H9 (cell line): ENCODE measurements around the gene SMO. TPM values are rescaled to one million over a fixed set of nuclear protein-coding genes. Genes with fewer than 3 reads are reported as not detected.

Experiments used
- DNase-seq: peaks from one replicate; pipeline ENCODE4 v3.0.0-alpha.2; 2017
- H2AFZ ChIP-seq: one replicate; pipeline ENCODE4 v1.6.1; 2013; ENCODE audit warnings: mild to moderate bottlenecking, low read length, control low read depth, moderate library complexity
- H2AK5ac ChIP-seq: 2 replicates; pipeline ENCODE4 v1.6.1; 2013; ENCODE audit warnings: low read length, control low read depth, mixed read lengths; ENCODE audit not compliant: insufficient read length
- H2BK120ac ChIP-seq: one replicate; pipeline ENCODE4 v1.6.1; 2013; ENCODE audit warnings: low read depth, mild to moderate bottlenecking, low read length, control low read depth, inconsistent platforms; ENCODE audit not compliant: poor library complexity, severe bottlenecking
- H2BK12ac ChIP-seq: 2 replicates; pipeline ENCODE4 v1.6.1; 2013; ENCODE audit warnings: low read length, control low read depth, mixed read lengths, low read depth; ENCODE audit not compliant: insufficient read length
- H2BK15ac ChIP-seq: 2 replicates; pipeline ENCODE4 v1.6.1; 2013; ENCODE audit warnings: low read depth, low read length, control low read depth
- H2BK20ac ChIP-seq: one replicate; pipeline ENCODE4 v1.6.1; 2013; ENCODE audit warnings: low read depth, mild to moderate bottlenecking, low read length, control low read depth, inconsistent platforms; ENCODE audit not compliant: poor library complexity, severe bottlenecking
- H2BK5ac ChIP-seq: 2 replicates; pipeline ENCODE4 v1.6.1; 2013; ENCODE audit warnings: low read length, control low read depth, mixed read lengths; ENCODE audit not compliant: insufficient read length
- H3K14ac ChIP-seq: 2 replicates; pipeline ENCODE4 v1.6.1; 2013; ENCODE audit warnings: low read length, control low read depth; ENCODE audit not compliant: insufficient read depth
- H3K18ac ChIP-seq: 2 replicates; pipeline ENCODE4 v1.6.1; 2013; ENCODE audit warnings: low read depth, mild to moderate bottlenecking, mixed read lengths, low read length, control low read depth; ENCODE audit not compliant: insufficient read length
- H3K23ac ChIP-seq: 2 replicates; pipeline ENCODE4 v1.6.1; 2013; ENCODE audit warnings: low read length, control low read depth, mixed read lengths, low read depth; ENCODE audit not compliant: insufficient read length
- H3K23me2 ChIP-seq: 2 replicates; pipeline ENCODE4 v1.6.1; 2013; ENCODE audit warnings: low read depth, mild to moderate bottlenecking, mixed read lengths, low read length, control low read depth; ENCODE audit not compliant: insufficient read length, poor library complexity, severe bottlenecking
- H3K27ac ChIP-seq: 2 replicates; pipeline ENCODE4 v1.5.1; 2013; ENCODE audit warnings: low read length, control low read depth, mixed read lengths, low read depth; ENCODE audit not compliant: insufficient read length
- H3K27me3 ChIP-seq: 2 replicates; pipeline ENCODE4 v1.6.1; 2013; ENCODE audit warnings: low read length, control low read depth, inconsistent platforms; ENCODE audit not compliant: insufficient read depth
- H3K4ac ChIP-seq: 2 replicates; pipeline ENCODE4 v1.6.1; 2013; ENCODE audit warnings: low read depth, mild to moderate bottlenecking, control low read depth, inconsistent platforms, low read length, moderate library complexity
- H3K4me1 ChIP-seq: 2 replicates; pipeline ENCODE4 v1.6.1; 2013; ENCODE audit warnings: low read length, control low read depth, inconsistent platforms; ENCODE audit not compliant: insufficient read depth
- H3K4me2 ChIP-seq: 2 replicates; pipeline ENCODE4 v1.6.1; 2013; ENCODE audit warnings: low read length, control low read depth, mixed read lengths; ENCODE audit not compliant: insufficient read length, insufficient read depth
- H3K56ac ChIP-seq: 2 replicates; pipeline ENCODE4 v1.6.1; 2013; ENCODE audit warnings: low read depth, mild to moderate bottlenecking, mixed read lengths, low read length, control low read depth; ENCODE audit not compliant: insufficient read length
- H3K79me1 ChIP-seq: 2 replicates; pipeline ENCODE4 v1.6.1; 2013; ENCODE audit warnings: low read depth, mild to moderate bottlenecking, moderate library complexity, low read length, control low read depth, inconsistent platforms; ENCODE audit not compliant: insufficient read depth, poor library complexity, severe bottlenecking
- H3K79me2 ChIP-seq: 2 replicates; pipeline ENCODE4 v1.6.1; 2013; ENCODE audit warnings: low read length, control low read depth, inconsistent platforms; ENCODE audit not compliant: insufficient read depth
- H3K9ac ChIP-seq: 2 replicates; pipeline ENCODE4 v1.6.1; 2013; ENCODE audit warnings: low read length, control low read depth, mixed read lengths; ENCODE audit not compliant: insufficient read length; ENCODE audit errors: extremely low read depth
- H3K9me3 ChIP-seq: one replicate; pipeline ENCODE4 v1.6.1; 2013; ENCODE audit warnings: low read depth, low read length, inconsistent platforms; ENCODE audit not compliant: control insufficient read depth
- H3T11ph ChIP-seq: one replicate; pipeline ENCODE4 v1.6.1; 2013; ENCODE audit warnings: mild to moderate bottlenecking, low read length, control low read depth, inconsistent platforms
- H4K20me1 ChIP-seq: one replicate; pipeline ENCODE4 v1.6.1; 2013; ENCODE audit not compliant: control insufficient read depth, insufficient read length, insufficient read depth
- H4K5ac ChIP-seq: 2 replicates; pipeline ENCODE4 v1.6.1; 2013; ENCODE audit warnings: low read depth, mild to moderate bottlenecking, mixed read lengths, low read length, control low read depth; ENCODE audit not compliant: insufficient read length
- H4K8ac ChIP-seq: replicated peaks from 2 replicates; pipeline ENCODE4 v1.6.1; 2013; ENCODE audit warnings: low read length, control low read depth, mixed read lengths, low read depth; ENCODE audit not compliant: insufficient read length
- H4K91ac ChIP-seq: 2 replicates; pipeline ENCODE4 v1.6.1; 2013; ENCODE audit warnings: low read depth, mild to moderate bottlenecking, moderate library complexity, mixed read lengths, low read length, control low read depth; ENCODE audit not compliant: insufficient read length
- H3K27ac Mint-ChIP-seq, 3 experiments: 2 replicates in 2 of 3; 3 replicates in 1 of 3; pipeline ENCODE4 v1.8.0; 2020 to 2021; ENCODE audit warnings: mixed read lengths in 3 of 3, mild to moderate bottlenecking in 1 of 3, moderate library complexity in 1 of 3
- H3K27me3 Mint-ChIP-seq: 2 replicates; pipeline ENCODE4 v1.8.0; 2021; ENCODE audit warnings: low read depth, mild to moderate bottlenecking, moderate library complexity, mixed read lengths
- H3K36me3 Mint-ChIP-seq, 3 experiments: 2 replicates in 2 of 3; 3 replicates in 1 of 3; pipeline ENCODE4 v1.8.0; 2020 to 2021; ENCODE audit warnings: low read depth in 3 of 3, mixed read lengths in 3 of 3; ENCODE audit not compliant: insufficient read depth in 1 of 3
- H3K4me1 Mint-ChIP-seq, 2 experiments: 2 replicates each; pipeline ENCODE4 v1.8.0; 2020; ENCODE audit warnings: mixed read lengths in 2 of 2
- H3K4me3 Mint-ChIP-seq, 2 experiments: 2 replicates in 1 of 2; 3 replicates in 1 of 2; pipeline ENCODE4 v1.8.0; 2020 to 2021; ENCODE audit warnings: mild to moderate bottlenecking in 2 of 2, mixed read lengths in 2 of 2, moderate library complexity in 1 of 2
- H3K9me3 Mint-ChIP-seq, 2 experiments: 2 replicates in 1 of 2; 3 replicates in 1 of 2; pipeline ENCODE4 v1.8.0; 2020; ENCODE audit warnings: mild to moderate bottlenecking in 2 of 2, mixed read lengths in 2 of 2, moderate library complexity in 1 of 2
- WGBS: extraction: QIAGEN DNeasy Blood & Tissue Kit; methylation state at CpG from one replicate; pipeline ENCODE4 v1.1.7; 2013; ENCODE audit warnings: missing lambda C conversion rate, low lambda C conversion rate, mixed read lengths; ENCODE audit not compliant: insufficient read length; ENCODE audit errors: extremely low coverage; 5-methylcytosine and 5-hydroxymethylcytosine counted together
- total RNA-seq: library from RNA; stranded (reverse); gene quantifications from 2 replicates; pipeline ENCODE4 v1.2.1, GENCODE V29; 2021
- TF ChIP-seq, protein P1 (sequence below): fragments of 200-600 bp; sonication (generic); conservative IDR thresholded peaks from 3 replicates; pipeline ENCODE4 v1.8.0; 2021; ENCODE audit warnings: antibody characterized with exemption, mild to moderate bottlenecking

SMO gene
- total RNA-seq, 1 experiment from 2014 or later = 66.8 TPM

DNA sequence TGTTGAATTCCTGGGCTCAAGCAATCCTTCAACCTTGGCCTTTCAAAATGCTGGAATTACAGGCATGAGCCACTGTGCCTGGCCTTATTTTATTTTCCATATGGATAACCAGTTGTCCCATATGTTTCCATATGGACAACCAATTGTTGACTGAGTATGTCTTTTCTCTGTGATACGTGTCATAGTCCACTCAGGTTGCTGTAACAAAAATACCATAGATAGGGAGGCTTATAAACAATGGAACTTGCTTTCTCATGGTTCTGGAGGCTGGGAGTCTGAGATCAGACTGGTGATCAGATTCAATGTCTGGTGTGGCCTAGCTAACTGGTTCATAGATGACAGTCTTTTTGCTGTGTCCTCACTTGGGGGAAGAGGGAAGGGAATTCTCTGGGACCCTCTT is 55.8 kb downstream of the SMO start:
- Histone ChIP-seq H2BK12ac (no peak overlapping the region), H2AK5ac (no peak overlapping the region), H3K56ac (no peak overlapping the region), H2BK20ac (no peak overlapping the region), H3K18ac (no peak overlapping the region), H2AFZ (no peak overlapping the region), H3K23me2 (no peaks in the 10 kb centered on the region), H3K4me1 (no peaks in the 10 kb centered on the region; the same call in 1 of the 2 replicates), H2BK5ac (no peak overlapping the region), H3K4me2 (no peak overlapping the region), H3K23ac (no peak overlapping the region), H3K79me2 (no peaks in the 10 kb centered on the region), H3K27ac (no peak overlapping the region), H4K5ac (no peak overlapping the region), H3T11ph (no peak overlapping the region), H3K79me1 (no peaks in the 10 kb centered on the region), H3K9ac (no peak overlapping the region), H3K14ac (no peak overlapping the region), H4K8ac (no peak overlapping the region), H3K4ac (no peak overlapping the region), H3K9me3 (no peaks in the 10 kb centered on the region), H2BK120ac (no peak overlapping the region), H4K20me1 (no peaks in the 10 kb centered on the region), H3K27me3 (no peaks in the 10 kb centered on the region), H4K91ac (no peak overlapping the region), H2BK15ac (no peak overlapping the region)
- Mint-ChIP-seq H3K4me3 (no peak overlapping the region), H3K4me1 (peaks cover 7 to 11% of the 10 kb centered on the region in 2 experiments), H3K36me3 (peaks cover 10 to 19% (median 10%) of the 10 kb centered on the region in 3 experiments), H3K27me3 (no peaks in the 10 kb centered on the region), H3K27ac (no peak overlapping the region; a peak in 1 of 7 replicates), H3K9me3 (peaks cover 5 to 8% of the 10 kb centered on the region in 2 experiments; a peak in 3 of 5 replicates)
- TF ChIP-seq, protein P1, sequence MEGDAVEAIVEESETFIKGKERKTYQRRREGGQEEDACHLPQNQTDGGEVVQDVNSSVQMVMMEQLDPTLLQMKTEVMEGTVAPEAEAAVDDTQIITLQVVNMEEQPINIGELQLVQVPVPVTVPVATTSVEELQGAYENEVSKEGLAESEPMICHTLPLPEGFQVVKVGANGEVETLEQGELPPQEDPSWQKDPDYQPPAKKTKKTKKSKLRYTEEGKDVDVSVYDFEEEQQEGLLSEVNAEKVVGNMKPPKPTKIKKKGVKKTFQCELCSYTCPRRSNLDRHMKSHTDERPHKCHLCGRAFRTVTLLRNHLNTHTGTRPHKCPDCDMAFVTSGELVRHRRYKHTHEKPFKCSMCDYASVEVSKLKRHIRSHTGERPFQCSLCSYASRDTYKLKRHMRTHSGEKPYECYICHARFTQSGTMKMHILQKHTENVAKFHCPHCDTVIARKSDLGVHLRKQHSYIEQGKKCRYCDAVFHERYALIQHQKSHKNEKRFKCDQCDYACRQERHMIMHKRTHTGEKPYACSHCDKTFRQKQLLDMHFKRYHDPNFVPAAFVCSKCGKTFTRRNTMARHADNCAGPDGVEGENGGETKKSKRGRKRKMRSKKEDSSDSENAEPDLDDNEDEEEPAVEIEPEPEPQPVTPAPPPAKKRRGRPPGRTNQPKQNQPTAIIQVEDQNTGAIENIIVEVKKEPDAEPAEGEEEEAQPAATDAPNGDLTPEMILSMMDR = no peak
- WGBS = no CpG with 5 or more reads among the region's 1 CpG
- DNase-seq = no peak
